A549 treated with RU486 at 1 μM for 4 hours (cell line): Measurements from ENCODE around the gene COL9A3. TPM values are rescaled to one million over a fixed set of nuclear protein-coding genes. Genes with fewer than 3 reads are reported as not detected.

Experiments
- total RNA-seq: library from RNA; stranded (reverse); fragments of 200-300 nt; extraction: Qiagen RNA extraction; gene quantifications from 5 replicates; pipeline ENCODE4 v1.2.3, GENCODE V29; 2022; ENCODE audit warnings: low read depth

Gene COL9A3
- total RNA-seq = 0.18 to 0.87 TPM (median 0.43 TPM) in 5 replicates

DNA sequence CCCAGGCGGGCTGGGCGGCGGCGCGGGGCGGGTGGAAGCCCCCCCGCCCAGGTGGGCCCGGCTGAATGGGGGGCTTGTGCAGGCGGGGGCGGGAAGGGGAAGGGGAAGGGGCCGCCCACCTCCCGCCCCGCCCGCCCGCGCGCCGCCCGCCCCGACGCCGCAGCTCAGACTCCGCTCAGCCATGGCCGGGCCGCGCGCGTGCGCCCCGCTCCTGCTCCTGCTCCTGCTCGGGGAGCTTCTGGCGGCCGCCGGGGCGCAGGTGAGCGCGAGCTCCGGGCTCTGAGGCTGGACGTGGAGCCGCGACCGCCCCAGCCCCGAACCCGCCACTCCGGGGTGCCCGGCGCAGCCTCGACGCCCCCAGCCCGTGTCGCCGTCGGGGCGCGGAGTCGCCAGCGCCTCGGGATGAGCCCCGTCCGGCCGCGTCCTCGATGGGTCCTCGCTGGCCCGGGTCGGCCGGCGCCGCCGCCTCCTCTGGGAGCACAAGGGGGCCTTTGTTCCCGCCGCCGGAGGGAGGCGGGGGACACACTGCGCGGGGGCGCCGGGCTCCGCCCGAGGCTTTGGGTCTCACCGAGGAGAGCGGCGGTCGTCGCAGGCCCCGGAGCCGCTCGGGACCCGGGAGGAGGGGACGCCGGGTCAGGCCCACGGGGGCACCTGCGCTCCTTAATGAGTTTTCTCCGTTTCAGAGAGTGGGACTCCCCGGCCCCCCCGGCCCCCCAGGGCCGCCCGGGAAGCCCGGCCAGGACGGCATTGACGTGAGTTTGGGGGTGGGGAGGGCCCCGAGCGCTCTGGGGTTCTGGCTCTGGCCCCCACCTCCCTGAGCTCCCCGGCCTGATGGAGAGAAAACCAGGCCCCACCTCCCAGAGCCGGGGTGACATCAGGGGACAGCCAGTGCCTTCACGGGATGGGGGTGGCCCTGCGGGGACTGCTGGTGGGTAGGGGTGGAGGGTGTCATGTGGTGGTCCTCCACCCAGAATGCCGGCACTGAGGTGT lies at the start of gene COL9A3:
COL9A3 (plus strand) TSS at position 167 of the 990 bp plus-strand sequence; CDS start at position 182, 15 bp downstream.

DNA sequence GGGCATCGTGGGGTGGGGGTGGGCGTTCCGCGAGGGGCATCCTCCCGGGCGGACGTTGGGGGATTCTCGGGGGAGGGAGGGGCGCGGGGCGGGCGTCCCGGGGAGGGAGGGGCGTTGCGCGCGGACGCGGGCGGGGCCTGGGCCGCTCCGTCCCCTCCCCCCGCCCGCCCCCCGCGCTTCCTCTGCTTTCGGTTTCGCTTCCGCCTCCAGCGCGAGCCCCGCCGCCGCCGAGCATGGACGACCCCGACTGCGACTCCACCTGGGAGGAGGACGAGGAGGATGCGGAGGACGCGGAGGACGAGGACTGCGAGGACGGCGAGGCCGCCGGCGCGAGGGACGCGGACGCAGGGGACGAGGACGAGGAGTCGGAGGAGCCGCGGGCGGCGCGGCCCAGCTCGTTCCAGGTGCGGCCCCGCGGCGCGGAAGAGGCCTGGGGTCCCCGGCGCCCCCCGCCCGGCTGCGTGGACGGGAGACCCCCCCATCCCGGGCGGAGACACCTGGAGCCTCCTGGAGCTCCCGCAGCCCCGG lies 12.2 kb upstream of the COL9A3 start, which contains the start of gene OGFR:
OGFR (plus strand) TSS at position 209 of the 528 bp plus-strand sequence; CDS start at position 234, 25 bp downstream.

DNA sequence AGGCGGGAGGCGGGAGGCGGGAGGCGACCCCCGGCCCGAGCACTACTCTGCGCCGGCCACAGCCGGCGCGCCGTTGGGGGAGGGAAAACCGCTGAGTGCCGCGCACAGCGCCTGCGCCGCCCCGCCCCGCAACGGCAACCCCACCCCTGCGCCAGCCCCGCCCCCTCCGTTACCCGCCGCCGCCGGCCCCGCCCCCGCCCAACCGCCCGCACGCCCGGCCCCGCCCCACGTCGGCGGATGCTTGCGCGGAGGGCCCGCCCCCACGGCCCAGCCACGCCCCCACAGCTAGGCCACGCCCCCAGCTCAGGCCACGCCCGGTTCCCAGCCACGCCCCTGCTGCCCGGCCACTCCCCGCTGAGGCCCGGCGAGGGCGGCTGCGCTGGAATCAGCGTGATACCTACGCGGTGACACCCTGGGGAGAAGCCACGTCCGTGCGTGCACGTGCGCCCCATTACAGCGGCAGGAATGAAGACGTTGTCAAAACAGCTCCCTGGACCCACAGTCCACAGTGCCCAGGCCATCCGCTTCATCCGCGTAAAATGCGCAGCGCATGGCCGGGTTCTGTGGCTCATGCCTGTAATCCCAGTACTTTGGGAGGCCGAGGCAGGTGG lies 45.0 kb downstream of the COL9A3 start, which contains the start of gene TCFL5:
TCFL5 (minus strand) TSS at position 97 of the 611 bp plus-strand sequence. CDS start 152 bp downstream, outside the sequence.

Other genes with a start within 250 kb of the COL9A3 start
- 5.0 to 10.1 TPM (median 7.7 TPM) in 5 replicates for gene SLCO4A1, start 174.5 kb upstream of the COL9A3 start, total RNA-seq
- gene NTSR1, start 108.2 kb upstream of the COL9A3 start, total RNA-seq = 0.08 to 0.27 TPM (median 0.16 TPM) in 5 replicates
- 22.7 to 25.6 TPM (median 24.4 TPM) in 5 replicates for gene MRGBP, start 20.6 kb upstream of the COL9A3 start, total RNA-seq
- 38.9 to 51.2 TPM (median 44.8 TPM) in 5 replicates for gene OGFR, start 12.2 kb upstream of the COL9A3 start, total RNA-seq
- 3.5 to 4.9 TPM (median 4.8 TPM) in 5 replicates for gene TCFL5, start 44.8 kb downstream of the COL9A3 start, total RNA-seq
- 18.3 to 25.1 TPM (median 23.2 TPM) in 5 replicates for gene DIDO1, start 109.5 kb downstream of the COL9A3 start, total RNA-seq
- 20.2 to 22.6 TPM (median 22.0 TPM) in 5 replicates for gene GID8, start 121.1 kb downstream of the COL9A3 start, total RNA-seq
- gene SLC17A9, start 135.7 kb downstream of the COL9A3 start, total RNA-seq = 0.02 to 0.43 TPM (median 0.25 TPM) in 3 of 5 replicates, not detected in the others
- not detected in 5 replicates for gene BHLHE23, start 189.9 kb downstream of the COL9A3 start, total RNA-seq